Measurements from ENCODE around the gene AGAP1.

AGAP1 gene

DNA sequence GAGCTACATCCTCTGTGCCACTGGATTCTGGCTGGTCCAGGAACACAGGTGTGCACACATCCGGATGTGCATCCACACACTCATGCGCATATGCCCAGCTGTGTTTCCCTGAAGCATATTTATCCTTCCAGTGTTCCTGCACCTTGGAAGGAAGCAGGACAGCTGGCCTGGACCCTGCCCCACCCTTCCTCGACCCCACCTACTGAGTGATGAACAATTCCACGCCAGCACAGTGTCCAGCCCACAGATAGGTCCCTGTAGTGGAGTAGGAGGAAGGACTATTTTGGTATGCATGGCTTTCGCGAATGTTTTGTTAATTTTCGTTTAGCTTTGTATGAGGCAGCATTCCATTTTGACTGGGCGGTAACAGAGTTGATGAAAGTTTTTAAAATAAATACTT, 211.5 kb downstream of the AGAP1 start:
- DNase-seq (ENCODE audit: insufficient read length, low spot score) (no peak), FAIRE-seq (no peak)
- TF ChIP-seq POU2F2 (IDR thresholded peaks at IDR 0.05; ENCODE audit: low read depth, low read length): no peak
- no peak for TF ChIP-seq POLR2AphosphoS5 (IDR thresholded peaks at IDR 0.05; ENCODE audit: low read depth, low read length)

- DNase-seq (ENCODE audit: insufficient read length, low spot score) (no peak), FAIRE-seq (no peak)
- TF ChIP-seq SPI1 (IDR thresholded peaks at IDR 0.05; ENCODE audit: low read depth, low read length) (no peak), PAX5 (IDR thresholded peaks at IDR 0.05; ENCODE audit: insufficient read depth, low read length, severe bottlenecking) (no peak)
Observed at GRCh38 chr2:235706506-235706905, 212.7 kb downstream of the AGAP1 start.

DNA sequence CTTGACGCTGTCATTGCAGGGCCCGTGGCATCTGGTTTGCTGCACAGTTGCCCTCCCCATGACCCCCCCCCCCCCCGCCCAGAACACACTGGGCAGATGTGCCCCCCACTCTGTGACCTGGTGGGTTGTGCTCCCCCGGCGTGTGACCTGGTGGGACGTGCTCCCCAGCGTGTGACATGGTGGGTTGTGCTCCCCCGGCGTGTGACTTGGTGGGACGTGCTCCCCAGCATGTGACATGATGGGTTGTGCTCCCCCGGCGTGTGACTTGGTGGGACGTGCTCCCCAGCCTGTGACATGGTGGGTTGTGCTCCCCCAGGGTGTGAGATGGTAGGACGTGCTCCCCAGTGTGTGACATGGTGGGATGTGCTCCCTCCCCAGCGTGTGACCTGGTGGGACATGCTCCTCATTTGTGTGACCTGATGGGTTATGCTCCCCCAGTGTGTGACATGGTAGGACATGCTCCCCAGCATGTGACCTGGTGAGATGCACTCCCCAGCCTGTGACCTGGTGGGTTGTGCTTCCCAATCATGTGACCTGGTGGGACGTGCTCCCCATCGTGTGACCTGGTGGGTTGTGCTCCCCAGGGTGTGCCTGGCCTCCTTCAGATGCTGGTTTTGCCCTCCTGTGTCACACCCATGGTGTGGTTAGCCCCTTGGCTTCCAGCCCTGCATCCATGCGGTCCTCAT, 213.7 kb downstream of the AGAP1 start:
- FAIRE-seq: no peak
- TF ChIP-seq TAF1 (IDR thresholded peaks at IDR 0.05; ENCODE audit: low read depth, low read length) (no peak), POLR2A (IDR thresholded peaks at IDR 0.05; ENCODE audit: low read depth, low read length) (no peak), SPI1 (IDR thresholded peaks at IDR 0.05; ENCODE audit: low read depth, low read length) (no peak)
- DNase-seq (ENCODE audit: insufficient read length, low spot score): no peak

- FAIRE-seq: no peak
- no peak for DNase-seq (ENCODE audit: insufficient read length, low spot score)
- TF ChIP-seq POU2F2 (IDR thresholded peaks at IDR 0.05; ENCODE audit: low read depth, low read length) (no peak), POLR2AphosphoS5 (IDR thresholded peaks at IDR 0.05; ENCODE audit: low read depth, low read length) (no peak), SPI1 (IDR thresholded peaks at IDR 0.05; ENCODE audit: low read depth, low read length) (no peak), TAF1 (IDR thresholded peaks at IDR 0.05; ENCODE audit: low read depth, low read length) (no peak), POLR2A (IDR thresholded peaks at IDR 0.05; ENCODE audit: low read depth, low read length) (no peak), PAX5 (IDR thresholded peaks at IDR 0.05; ENCODE audit: insufficient read depth, low read length, severe bottlenecking) (no peak)
Observed at GRCh38 chr2:235709124-235709813, 215.4 kb downstream of the AGAP1 start.

DNA sequence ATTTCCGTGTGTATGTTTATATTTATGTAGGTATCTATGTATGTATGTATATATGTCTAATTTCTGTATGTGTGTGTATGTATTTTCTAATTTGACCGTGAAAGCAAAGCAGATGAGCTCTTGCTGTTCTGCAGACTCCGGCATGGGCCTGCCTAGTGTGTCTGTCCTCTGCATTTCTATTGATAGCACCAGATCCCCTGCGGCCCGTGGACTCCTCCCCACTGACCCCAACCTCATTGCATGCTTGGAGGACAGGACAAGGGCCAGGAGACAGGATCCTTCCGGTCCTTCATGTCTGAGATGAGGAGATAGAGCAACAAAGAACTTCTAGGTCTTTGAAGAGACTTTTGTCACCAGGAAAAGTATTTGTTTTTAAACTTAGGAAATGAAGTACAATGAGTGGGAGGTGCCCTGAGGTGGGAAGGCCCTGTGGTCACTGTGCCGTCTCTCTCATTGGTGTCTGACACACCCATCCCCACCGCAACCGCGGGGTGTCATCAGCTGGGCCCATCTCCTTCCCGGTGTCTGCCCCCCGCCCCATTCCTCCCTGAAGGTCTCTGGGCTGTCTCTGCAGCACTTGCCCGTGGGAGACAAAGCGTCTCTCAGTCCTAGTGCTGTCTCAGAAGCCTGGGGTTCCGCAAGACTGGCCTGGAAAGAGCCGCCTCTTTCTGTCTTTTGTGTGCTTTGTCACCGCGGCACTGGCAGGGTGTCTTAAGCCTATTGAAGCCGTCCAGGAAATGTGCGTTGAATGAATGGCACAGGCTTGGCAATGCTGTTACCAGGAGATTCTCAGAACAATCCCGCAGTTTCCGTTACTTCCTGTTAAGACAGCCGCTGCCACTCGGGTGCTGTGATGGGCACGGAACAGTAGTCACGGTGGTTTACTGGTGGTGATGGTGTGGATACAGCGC, 216.4 kb downstream of the AGAP1 start:
- DNase-seq (ENCODE audit: insufficient read length, low spot score): no peak
- no peak for FAIRE-seq
- TF ChIP-seq SPI1 (IDR thresholded peaks at IDR 0.05; ENCODE audit: low read depth, low read length) (no peak), POU2F2 (IDR thresholded peaks at IDR 0.05; ENCODE audit: low read depth, low read length) (no peak)

GRCh38 chr2:235710933-235711332, 217.1 kb downstream of the AGAP1 start:
- no peak for DNase-seq (ENCODE audit: insufficient read length, low spot score)
- no peak for FAIRE-seq
- TF ChIP-seq PAX5 (IDR thresholded peaks at IDR 0.05; ENCODE audit: insufficient read depth, low read length, severe bottlenecking): no peak
- no peak for TF ChIP-seq TAF1 (IDR thresholded peaks at IDR 0.05; ENCODE audit: low read depth, low read length)
- no peak for TF ChIP-seq POLR2AphosphoS5 (IDR thresholded peaks at IDR 0.05; ENCODE audit: low read depth, low read length)
- TF ChIP-seq POU2F2 (IDR thresholded peaks at IDR 0.05; ENCODE audit: low read depth, low read length): no peak
- TF ChIP-seq SPI1 (IDR thresholded peaks at IDR 0.05; ENCODE audit: low read depth, low read length): no peak
- TF ChIP-seq POLR2A (IDR thresholded peaks at IDR 0.05; ENCODE audit: low read depth, low read length): no peak

GRCh38 chr2:235711527-235711926, 217.7 kb downstream of the AGAP1 start:
- FAIRE-seq: no peak
- no peak for DNase-seq (ENCODE audit: insufficient read length, low spot score)
- no peak for TF ChIP-seq SPI1 (IDR thresholded peaks at IDR 0.05; ENCODE audit: low read depth, low read length)
- TF ChIP-seq POU2F2 (IDR thresholded peaks at IDR 0.05; ENCODE audit: low read depth, low read length): no peak
- no peak for TF ChIP-seq PAX5 (IDR thresholded peaks at IDR 0.05; ENCODE audit: insufficient read depth, low read length, severe bottlenecking)
- no peak for TF ChIP-seq POLR2AphosphoS5 (IDR thresholded peaks at IDR 0.05; ENCODE audit: low read depth, low read length)

DNA sequence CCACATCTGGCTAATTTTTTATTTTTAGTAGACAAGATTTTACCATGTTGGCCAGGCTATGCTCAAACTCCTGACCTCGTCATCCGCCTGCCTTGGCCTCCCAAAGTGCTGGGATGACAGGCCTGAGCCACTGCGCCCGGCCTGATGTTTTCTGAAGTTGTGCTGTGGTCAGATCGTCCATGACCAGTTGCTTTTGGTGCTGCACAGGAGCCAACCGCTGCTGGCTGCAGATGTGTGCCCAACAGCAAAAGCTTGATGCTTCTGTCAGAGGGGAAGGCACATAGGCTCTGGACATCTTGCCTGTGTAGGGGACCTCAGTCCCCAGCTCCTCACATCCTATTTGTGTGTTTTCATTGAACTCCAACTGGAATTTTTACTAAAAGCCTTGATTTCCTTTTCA, 218.3 kb downstream of the AGAP1 start:
- TF ChIP-seq PAX5 (IDR thresholded peaks at IDR 0.05; ENCODE audit: insufficient read depth, low read length, severe bottlenecking): no peak
- DNase-seq (ENCODE audit: insufficient read length, low spot score): no peak
- FAIRE-seq: no peak

GRCh38 chr2:235713189-235713588, 219.3 kb downstream of the AGAP1 start:
- DNase-seq (ENCODE audit: insufficient read length, low spot score) (no peak), FAIRE-seq (no peak)
- TF ChIP-seq PAX5 (IDR thresholded peaks at IDR 0.05; ENCODE audit: insufficient read depth, low read length, severe bottlenecking) (no peak), SPI1 (IDR thresholded peaks at IDR 0.05; ENCODE audit: low read depth, low read length) (no peak), POLR2AphosphoS5 (IDR thresholded peaks at IDR 0.05; ENCODE audit: low read depth, low read length) (no peak)

DNA sequence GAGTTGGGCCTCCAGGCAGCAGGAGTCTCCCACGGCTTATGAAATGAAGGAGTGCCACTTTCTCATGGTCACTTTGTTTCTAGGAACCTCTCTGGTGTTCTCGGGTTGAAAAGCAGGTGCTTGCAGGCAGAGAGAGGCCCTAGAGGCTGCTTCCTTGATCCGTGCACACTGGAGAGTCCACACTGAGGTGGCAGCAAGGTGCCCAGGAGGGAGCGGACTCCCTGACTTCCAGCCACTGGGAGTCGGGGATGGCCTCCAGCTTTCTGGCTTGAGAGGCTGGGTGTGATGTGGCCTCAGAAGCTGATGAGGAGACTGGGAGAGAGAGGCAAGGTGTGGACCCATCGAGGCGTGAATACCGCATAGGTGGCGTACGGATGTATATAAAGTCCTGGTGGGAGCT, 221.8 kb downstream of the AGAP1 start:
- TF ChIP-seq TAF1 (IDR thresholded peaks at IDR 0.05; ENCODE audit: low read depth, low read length): no peak
- no peak for TF ChIP-seq SPI1 (IDR thresholded peaks at IDR 0.05; ENCODE audit: low read depth, low read length)
- TF ChIP-seq POLR2AphosphoS5 (IDR thresholded peaks at IDR 0.05; ENCODE audit: low read depth, low read length): no peak
- TF ChIP-seq POU2F2 (IDR thresholded peaks at IDR 0.05; ENCODE audit: low read depth, low read length): no peak
- TF ChIP-seq PAX5 (IDR thresholded peaks at IDR 0.05; ENCODE audit: insufficient read depth, low read length, severe bottlenecking): no peak
- TF ChIP-seq POLR2A (IDR thresholded peaks at IDR 0.05; ENCODE audit: low read depth, low read length): no peak
- DNase-seq (ENCODE audit: insufficient read length, low spot score) (no peak), FAIRE-seq (no peak)
